HepG2 (cell line): ENCODE results near the gene WNT6. TPM values are rescaled to one million over a fixed set of nuclear protein-coding genes. Genes with fewer than 3 reads are reported as not detected.

ENCODE experiments used
- ATAC-seq: fragments of 200-7000 bp; cut with Tn5 transposase; 3 replicates; pipeline ENCODE4 v1.9.1; 2020; ENCODE audit warnings: mild to moderate bottlenecking, moderate library complexity
- BruUV-seq: library from RNA; stranded (reverse); fragments of 400-500 nt; replicated peaks from 2 replicates; lab custom pipeline; 2021; lab: Mats Ljungman, UMichigan
- CTCF ChIA-PET: fragments of 300-600 bp; formaldehyde crosslinking; extraction: SDS; loops from one replicate; lab custom pipeline; 2021; ENCODE audit warnings: low total read pairs, inconsistent platforms, low intra/inter-chr PET ratio; lab: Yijun Ruan, JAX
- POLR2A ChIA-PET: fragments of 350-600 bp; sonication (Branson Sonifier 250); formaldehyde crosslinking; loops from one replicate; lab custom pipeline; 2020; ENCODE audit warnings: antibody characterized with exemption, inconsistent platforms; lab: Yijun Ruan, JAX
- DNase-seq: peaks from one replicate; pipeline ENCODE4 v3.0.0-alpha.2; 2015; ENCODE audit warnings: low spot score
- FAIRE-seq: peaks from 3 replicates; lab custom pipeline; 2011; peaks lifted over from hg19 to GRCh38; lab: Jason Lieb, UNC
- H2AFZ ChIP-seq: one replicate; pipeline ENCODE4 v1.6.1; 2011; ENCODE audit warnings: low read length, inconsistent platforms
- H3K27ac ChIP-seq: fragments of 300-600 bp; 3 replicates; pipeline ENCODE4 v1.8.0; 2011; ENCODE audit warnings: mixed run types, mild to moderate bottlenecking, mixed read lengths, low read length, inconsistent platforms; ENCODE audit not compliant: insufficient read depth; ENCODE audit errors: extremely low read length
- H3K27me3 ChIP-seq, 2 experiments: fragments of 200-600 bp in 1 of 2; 2 replicates in 1 of 2; 3 replicates in 1 of 2; pipeline versions ENCODE4 v1.6.0 to v1.8.0; 2011; ENCODE audit warnings: low read length in 2 of 2, mild to moderate bottlenecking in 2 of 2, moderate library complexity in 2 of 2, inconsistent platforms in 1 of 2; ENCODE audit not compliant: insufficient read depth in 2 of 2, control insufficient read depth in 1 of 2
- H3K36me3 ChIP-seq, 2 experiments: fragments of 200-600 bp in 1 of 2; replicated peaks in 1 of 2; 2 replicates in 1 of 2; 3 replicates in 1 of 2; pipeline versions ENCODE4 v1.5.1 to v1.8.0; 2011; ENCODE audit warnings: low read length in 2 of 2, inconsistent platforms in 1 of 2; ENCODE audit not compliant: insufficient read depth in 2 of 2, control insufficient read depth in 1 of 2
- H3K4me1 ChIP-seq: 2 replicates; pipeline ENCODE4 v1.5.1; 2012; ENCODE audit warnings: low read length, inconsistent platforms; ENCODE audit not compliant: insufficient read depth
- H3K4me2 ChIP-seq: 2 replicates; pipeline ENCODE4 v1.6.0; 2011; ENCODE audit warnings: low read depth, low read length, inconsistent platforms
- H3K4me3 ChIP-seq, 3 experiments: fragments of 200-600 bp in 1 of 3; sonication (generic), shearing (Covaris generic) in 1 of 3; replicated peaks in 1 of 3; 2 replicates each; pipeline ENCODE4 v1.5.1; 2011 to 2016; ENCODE audit warnings: low read length in 3 of 3, inconsistent platforms in 2 of 3, low read depth in 2 of 3, mild to moderate bottlenecking in 2 of 3, control low read depth in 1 of 3, mixed read lengths in 1 of 3; ENCODE audit not compliant: insufficient read depth in 1 of 3
- H3K79me2 ChIP-seq: one replicate; pipeline ENCODE4 v1.6.1; 2011; ENCODE audit warnings: low read length, inconsistent platforms; ENCODE audit not compliant: insufficient read depth
- H3K9ac ChIP-seq: 2 replicates; pipeline ENCODE4 v1.6.0; 2011; ENCODE audit warnings: mild to moderate bottlenecking, low read depth, low read length, inconsistent platforms; ENCODE audit not compliant: insufficient read depth
- H3K9me3 ChIP-seq: 2 replicates; pipeline ENCODE4 v1.5.1; 2012; ENCODE audit warnings: mild to moderate bottlenecking, low read length
- H4K20me1 ChIP-seq: 2 replicates; pipeline ENCODE4 v1.6.0; 2011; ENCODE audit warnings: inconsistent platforms, mild to moderate bottlenecking, low read length, moderate library complexity; ENCODE audit not compliant: insufficient read depth
- ARID2 ChIP-seq: sonication (generic); formaldehyde crosslinking; IDR thresholded peaks from 2 replicates; pipeline ENCODE4 v1.8.1; 2022; ENCODE audit warnings: mild to moderate bottlenecking, missing genetic modification reagents, borderline replicate concordance
- CENPT ChIP-seq: sonication (generic); formaldehyde crosslinking; IDR thresholded peaks from 2 replicates; pipeline ENCODE4 v1.8.0; 2022; ENCODE audit warnings: low read depth, mild to moderate bottlenecking, moderate library complexity, missing genetic modification reagents
- CREB1 ChIP-seq, 2 experiments: fragments of 450-650 bp in 1 of 2; IDR thresholded peaks; 2 replicates each; pipeline ENCODE4 v1.6.1; 2016 to 2017; ENCODE audit warnings: control low read depth in 1 of 2, mild to moderate bottlenecking in 1 of 2, missing compliant biosample characterization in 1 of 2, missing genetic modification characterization in 1 of 2
- ETV5 ChIP-seq: IDR thresholded peaks from 2 replicates; pipeline ENCODE4 v1.6.1; 2018; ENCODE audit warnings: missing biosample characterization, missing genetic modification reagents, inconsistent platforms, borderline replicate concordance
- HNRNPK ChIP-seq: fragments of 200-400 bp; formaldehyde crosslinking; IDR thresholded peaks from 2 replicates; pipeline ENCODE4 v1.6.1; 2018; ENCODE audit warnings: low read length, low read depth, moderate library complexity, mild to moderate bottlenecking; ENCODE audit not compliant: poor library complexity, severe bottlenecking
- NONO ChIP-seq, 2 experiments: fragments of 450-650 bp in 1 of 2; sonication (generic) in 1 of 2; formaldehyde crosslinking in 1 of 2; IDR thresholded peaks in 1 of 2; conservative IDR thresholded peaks in 1 of 2; 2 replicates each; pipeline versions ENCODE4 v1.6.1 to v1.8.0; 2017 to 2022; ENCODE audit warnings: mild to moderate bottlenecking in 1 of 2, missing genetic modification reagents in 1 of 2, moderate library complexity in 1 of 2
- PTBP1 ChIP-seq: fragments of 200-400 bp; formaldehyde crosslinking; IDR thresholded peaks from 2 replicates; pipeline ENCODE4 v1.6.1; 2018; ENCODE audit warnings: low read length, low read depth; ENCODE audit not compliant: poor library complexity, severe bottlenecking
- RARG ChIP-seq: sonication (generic); formaldehyde crosslinking; IDR thresholded peaks from 2 replicates; pipeline ENCODE4 v1.4.0; 2020; ENCODE audit warnings: low read depth, mild to moderate bottlenecking, missing genetic modification reagents
- U2AF2 ChIP-seq: fragments of 200-400 bp; formaldehyde crosslinking; IDR thresholded peaks from 2 replicates; pipeline ENCODE4 v1.6.1; 2017; ENCODE audit warnings: low read depth, mild to moderate bottlenecking, low read length
- XBP1 ChIP-seq: sonication (generic); formaldehyde crosslinking; IDR thresholded peaks from 2 replicates; pipeline ENCODE4 v1.5.0; 2020; ENCODE audit warnings: missing genetic modification reagents
- ZBTB1 ChIP-seq: sonication (generic); formaldehyde crosslinking; IDR thresholded peaks from 2 replicates; pipeline ENCODE4 v1.4.0; 2020; ENCODE audit warnings: missing genetic modification reagents, borderline replicate concordance
- ZNF251 ChIP-seq: sonication (generic); formaldehyde crosslinking; IDR thresholded peaks from 2 replicates; pipeline ENCODE4 v1.9.0; 2021; ENCODE audit warnings: mild to moderate bottlenecking, missing genetic modification reagents
- ZNF264 ChIP-seq: sonication (generic); formaldehyde crosslinking; IDR thresholded peaks from 2 replicates; pipeline ENCODE4 v1.4.0; 2020; ENCODE audit warnings: missing genetic modification reagents
- ZNF292 ChIP-seq: sonication (generic); formaldehyde crosslinking; IDR thresholded peaks from 2 replicates; pipeline ENCODE4 v1.8.1; 2022; ENCODE audit warnings: mild to moderate bottlenecking, low read depth, missing genetic modification reagents, borderline replicate concordance
- ZNF296 ChIP-seq: sonication (generic); formaldehyde crosslinking; conservative IDR thresholded peaks from 2 replicates; pipeline ENCODE4 v1.5.0; 2020; ENCODE audit warnings: mild to moderate bottlenecking, missing genetic modification reagents
- WGBS: methylation state at CpG from one replicate; pipeline ENCODE4 v1.1.6; 2017; ENCODE audit warnings: low lambda C conversion rate; 5-methylcytosine and 5-hydroxymethylcytosine counted together
- in situ Hi-C: cut with HindIII; loops from 2 replicates; pipeline ENCODE4 v1.10.0; 2017; ENCODE audit warnings: low pct_unique_long_range_greater_than_20kb; ENCODE audit not compliant: extremely low pct_ligation_motif_present
- intact Hi-C: fragments of 100-400 bp; cut with micrococcal nuclease; formaldehyde crosslinking; loops from one replicate; pipeline ENCODE4 v1.10.0; 2022; ENCODE audit not compliant: unreplicated experiment
- polyA plus RNA-seq, 8 experiments: library from polyadenylated mRNA; depleted of rRNA in 3 of 8; stranded (reverse) in 7 of 8; unstranded in 1 of 8; fragments of >200 nt; fragmentation: Illumina TruSeq in 4 of 8; extraction: Trizol in 4 of 8; gene quantifications; 2 replicates each; pipeline versions ENCODE4 v1.2.1 to v1.2.3, GENCODE V29; 2011 to 2016; ENCODE audit warnings: low read depth in 4 of 8, missing spikeins in 1 of 8, mixed read lengths in 1 of 8; ENCODE audit not compliant: insufficient read depth in 1 of 8
- total RNA-seq, 5 experiments: library from RNA; depleted of rRNA; stranded (reverse); fragments of >200 nt; fragmentation: Illumina TruSeq; extraction: Trizol; gene quantifications; 2 replicates each; pipeline ENCODE4 v1.2.3, GENCODE V29; 2016; ENCODE audit warnings: low read depth in 1 of 5
- TF ChIP-seq, protein P1 (sequence below): sonication (generic); formaldehyde crosslinking; IDR thresholded peaks from 2 replicates; pipeline ENCODE4 v1.4.0; 2020; ENCODE audit warnings: mild to moderate bottlenecking, missing genetic modification reagents, borderline replicate concordance

WNT6 gene
- total and polyA plus RNA-seq, 2 of the 13 experiments (the other 11 are each of a cell fraction or from before 2014, with no cell fraction given) = 0.20 TPM; not detected in 1

GRCh38 chr2:218884519-218884918 is 24.9 kb downstream of the WNT6 start:
- in situ Hi-C loops = no loop called here
- 28% methylated on average over 2 of the region's 2 CpGs for WGBS
- BruUV-seq = no TSS peak
- no peak for ATAC-seq
- Histone ChIP-seq H2AFZ (no peak overlapping the region), H3K36me3 (no peaks in the 10 kb centered on the region), H3K4me1 (peaks cover 14% of the 10 kb centered on the region), H3K4me2 (no peak overlapping the region), H4K20me1 (peaks cover 4% of the 10 kb centered on the region; the same call in 1 of the 2 replicates), H3K27me3 (peaks cover 30 to 85% of the 10 kb centered on the region in 2 experiments), H3K79me2 (no peaks in the 10 kb centered on the region), H3K9ac (no peak overlapping the region), H3K27ac (no peak overlapping the region), H3K4me3 (no peak overlapping the region)
- FAIRE-seq = no peak
- no peak for DNase-seq
- ChIA-PET CTCF (no interaction called here), POLR2A (interaction anchor here (1.2 kb wide), 1 partner anchor 8 kb away, joined by 3 read pairs; no protein-coding TSS in a partner anchor)
- intact Hi-C loops = no loop called here
- TF ChIP-seq RARG = no peak
- no peak for TF ChIP-seq ZBTB1 (CRISPR knock-in tag)
- TF ChIP-seq CREB1 (IDR thresholded peaks at IDR 0.05) = no peak
- TF ChIP-seq CREB1 (CRISPR knock-in tag; IDR thresholded peaks at IDR 0.05) = no peak
- TF ChIP-seq XBP1 (CRISPR knock-in tag) = no peak
- no peak for TF ChIP-seq ETV5 (CRISPR knock-in tag)
- TF ChIP-seq, protein P1, sequence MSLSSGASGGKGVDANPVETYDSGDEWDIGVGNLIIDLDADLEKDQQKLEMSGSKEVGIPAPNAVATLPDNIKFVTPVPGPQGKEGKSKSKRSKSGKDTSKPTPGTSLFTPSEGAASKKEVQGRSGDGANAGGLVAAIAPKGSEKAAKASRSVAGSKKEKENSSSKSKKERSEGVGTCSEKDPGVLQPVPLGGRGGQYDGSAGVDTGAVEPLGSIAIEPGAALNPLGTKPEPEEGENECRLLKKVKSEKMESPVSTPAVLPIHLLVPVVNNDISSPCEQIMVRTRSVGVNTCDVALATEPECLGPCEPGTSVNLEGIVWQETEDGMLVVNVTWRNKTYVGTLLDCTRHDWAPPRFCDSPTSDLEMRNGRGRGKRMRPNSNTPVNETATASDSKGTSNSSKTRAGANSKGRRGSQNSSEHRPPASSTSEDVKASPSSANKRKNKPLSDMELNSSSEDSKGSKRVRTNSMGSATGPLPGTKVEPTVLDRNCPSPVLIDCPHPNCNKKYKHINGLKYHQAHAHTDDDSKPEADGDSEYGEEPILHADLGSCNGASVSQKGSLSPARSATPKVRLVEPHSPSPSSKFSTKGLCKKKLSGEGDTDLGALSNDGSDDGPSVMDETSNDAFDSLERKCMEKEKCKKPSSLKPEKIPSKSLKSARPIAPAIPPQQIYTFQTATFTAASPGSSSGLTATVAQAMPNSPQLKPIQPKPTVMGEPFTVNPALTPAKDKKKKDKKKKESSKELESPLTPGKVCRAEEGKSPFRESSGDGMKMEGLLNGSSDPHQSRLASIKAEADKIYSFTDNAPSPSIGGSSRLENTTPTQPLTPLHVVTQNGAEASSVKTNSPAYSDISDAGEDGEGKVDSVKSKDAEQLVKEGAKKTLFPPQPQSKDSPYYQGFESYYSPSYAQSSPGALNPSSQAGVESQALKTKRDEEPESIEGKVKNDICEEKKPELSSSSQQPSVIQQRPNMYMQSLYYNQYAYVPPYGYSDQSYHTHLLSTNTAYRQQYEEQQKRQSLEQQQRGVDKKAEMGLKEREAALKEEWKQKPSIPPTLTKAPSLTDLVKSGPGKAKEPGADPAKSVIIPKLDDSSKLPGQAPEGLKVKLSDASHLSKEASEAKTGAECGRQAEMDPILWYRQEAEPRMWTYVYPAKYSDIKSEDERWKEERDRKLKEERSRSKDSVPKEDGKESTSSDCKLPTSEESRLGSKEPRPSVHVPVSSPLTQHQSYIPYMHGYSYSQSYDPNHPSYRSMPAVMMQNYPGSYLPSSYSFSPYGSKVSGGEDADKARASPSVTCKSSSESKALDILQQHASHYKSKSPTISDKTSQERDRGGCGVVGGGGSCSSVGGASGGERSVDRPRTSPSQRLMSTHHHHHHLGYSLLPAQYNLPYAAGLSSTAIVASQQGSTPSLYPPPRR (CRISPR knock-in tag) = no peak
- TF ChIP-seq ZNF296 (CRISPR knock-in tag) = no peak
- TF ChIP-seq HNRNPK = no peak
- TF ChIP-seq ZNF264 (CRISPR knock-in tag) = no peak
- TF ChIP-seq U2AF2 = no peak
- no peak for TF ChIP-seq CENPT (CRISPR knock-in tag)
- TF ChIP-seq NONO (IDR thresholded peaks at IDR 0.05) = no peak
- TF ChIP-seq NONO (CRISPR knock-in tag; conservative IDR thresholded peaks at IDR 0.05) = no peak
- TF ChIP-seq ZNF251 (CRISPR knock-in tag) = no peak
- no peak for TF ChIP-seq ARID2
- no peak for TF ChIP-seq ZNF292
- TF ChIP-seq PTBP1 = no peak
- TF ChIP-seq, all 625 proteins: peak for 0
- H3K9me3 ChIP-seq = no peaks in the 10 kb centered on the region
